Lower lobe of right lung (tissue), 2 donors: ENCODE measurements around the gene CORO6. TPM values are rescaled to one million over a fixed set of nuclear protein-coding genes. Genes with fewer than 3 reads are reported as not detected.
A peak's percentile ranks its signal among the peaks of the same experiment; 100 is the strongest.

Source experiments
- ATAC-seq, 2 donors: fragments of 200-7000 bp; cut with Tn5 transposase; one replicate each; pipeline ENCODE4 v1.9.1; 2020 to 2022; ENCODE audit warnings: mild to moderate bottlenecking in 2 of 2, moderate library complexity in 2 of 2
- DNase-seq: peaks from one replicate; pipeline ENCODE4 v3.0.0-alpha.2; 2020
- H3K27ac ChIP-seq: fragments of 200-600 bp; one replicate; pipeline ENCODE4 v1.8.0; 2022
- H3K27me3 ChIP-seq: fragments of 200-600 bp; one replicate; pipeline ENCODE4 v1.8.0; 2022; ENCODE audit warnings: low read depth
- H3K36me3 ChIP-seq: fragments of 200-600 bp; one replicate; pipeline ENCODE4 v1.8.0; 2022; ENCODE audit warnings: mild to moderate bottlenecking
- H3K4me1 ChIP-seq: fragments of 200-600 bp; one replicate; pipeline ENCODE4 v1.8.0; 2022
- H3K4me3 ChIP-seq: fragments of 200-600 bp; one replicate; pipeline ENCODE4 v1.8.0; 2022; ENCODE audit warnings: mild to moderate bottlenecking
- H3K9me3 ChIP-seq: fragments of 200-600 bp; one replicate; pipeline ENCODE4 v1.8.0; 2022
- CTCF ChIP-seq: fragments of 200-600 bp; IDR thresholded peaks from one replicate; pipeline ENCODE4 v1.8.0; 2022; ENCODE audit warnings: antibody characterized with exemption, mild to moderate bottlenecking
- intact Hi-C: fragments of 100-400 bp; cut with DNase I; formaldehyde crosslinking; loops from one replicate; pipeline ENCODE4 v1.11.0; 2022
- total RNA-seq: library from RNA; stranded (reverse); fragmentation: NEBNext Ultra II Directional; extraction: Animal tissue kit (Norgen Biotek cat#: 25700); gene quantifications from one replicate; pipeline ENCODE4 v1.2.1, GENCODE V29; 2021
- donor health status: DM: no; HTN: yes; CAD: no; lungs with severe emphysema.

Gene CORO6
- total RNA-seq, 1 donor from 2014 or later: 6.6 TPM

DNA sequence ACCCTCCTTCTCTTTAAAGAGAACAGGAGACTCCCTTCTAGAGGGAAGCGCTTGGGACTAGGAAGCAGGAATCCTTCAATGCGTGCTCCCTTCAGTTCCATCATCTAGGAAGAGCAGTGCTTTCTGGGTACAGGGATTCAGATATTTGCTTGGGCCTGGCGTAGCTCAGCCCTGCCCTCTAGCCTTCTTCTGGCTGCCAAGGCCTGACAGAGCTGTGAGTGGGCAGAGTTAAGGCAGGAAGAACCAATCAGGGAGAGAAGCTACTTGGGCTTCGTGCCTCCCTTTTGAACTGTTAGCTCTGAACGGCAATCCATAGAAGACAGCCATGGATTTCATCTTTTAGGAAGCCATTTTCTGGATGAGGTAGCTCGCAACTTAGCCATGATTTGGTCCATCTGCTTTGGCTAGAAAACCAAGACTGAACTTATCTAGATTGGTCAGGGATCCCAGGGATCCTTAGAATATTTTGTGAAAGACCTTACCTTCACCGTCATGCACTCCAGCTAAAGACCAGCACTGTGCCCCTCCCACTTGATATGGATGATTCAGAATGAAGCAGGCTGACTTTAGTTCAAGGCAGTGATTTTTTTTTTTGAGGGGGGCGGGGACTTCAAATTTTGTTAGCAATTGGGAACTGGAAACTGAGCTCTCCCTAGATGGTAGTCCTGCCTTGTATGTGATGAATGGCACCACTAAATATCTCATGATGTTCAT, 2.5 kb upstream of the CORO6 start:
- Histone ChIP-seq H3K9me3 (no peaks in the 10 kb centered on the region), H3K27me3 (no peaks in the 10 kb centered on the region), H3K27ac (no peak overlapping the region), H3K4me3 (no peak overlapping the region), H3K4me1 (peaks cover 20% of the 10 kb centered on the region), H3K36me3 (peaks cover 22% of the 10 kb centered on the region)
- TF ChIP-seq CTCF: no peak
- intact Hi-C loops: no loop called here
- ATAC-seq (no peak), DNase-seq (no peak)

- DNase-seq (no peak), ATAC-seq (no peak)
- Histone ChIP-seq H3K27me3 (no peaks in the 10 kb centered on the region), H3K4me1 (peaks cover 20% of the 10 kb centered on the region), H3K36me3 (peaks cover 16% of the 10 kb centered on the region), H3K4me3 (no peak overlapping the region), H3K9me3 (no peaks in the 10 kb centered on the region), H3K27ac (no peak overlapping the region)
- intact Hi-C loops: no loop called here
- no peak for TF ChIP-seq CTCF
Observed at GRCh38 chr17:29624586-29624985, 1.9 kb upstream of the CORO6 start.

DNA sequence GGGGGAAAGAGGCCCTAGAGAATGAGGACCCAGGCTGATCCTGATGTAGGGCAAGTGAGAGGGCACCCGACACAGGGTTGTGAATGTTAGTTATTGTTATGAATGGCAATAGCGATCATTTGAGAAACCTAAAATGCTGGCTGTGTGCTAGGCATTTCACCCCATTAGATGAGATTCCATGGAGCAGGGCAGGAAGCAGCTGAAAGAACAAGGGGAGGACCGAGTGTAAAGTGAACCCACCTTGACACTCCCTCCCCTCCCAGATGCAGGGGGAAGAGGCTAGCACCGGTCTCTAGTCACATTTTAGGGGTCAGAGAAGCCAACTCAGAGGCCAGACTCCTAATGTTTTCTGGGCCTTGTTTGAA, 553 bp upstream of the CORO6 start:
- H3K9me3 ChIP-seq: no peaks in the 10 kb centered on the region
- DNase-seq (no peak), ATAC-seq (no peak)
- H3K27ac ChIP-seq: no peak overlapping the region
- peak overlapping the region; percentile 76 for H3K4me3 ChIP-seq
- intact Hi-C loops: no loop called here
- no peak for TF ChIP-seq CTCF
- peaks cover 7% of the 10 kb centered on the region for H3K36me3 ChIP-seq
- H3K27me3 ChIP-seq: no peaks in the 10 kb centered on the region
- H3K4me1 ChIP-seq: peaks cover 20% of the 10 kb centered on the region

DNA sequence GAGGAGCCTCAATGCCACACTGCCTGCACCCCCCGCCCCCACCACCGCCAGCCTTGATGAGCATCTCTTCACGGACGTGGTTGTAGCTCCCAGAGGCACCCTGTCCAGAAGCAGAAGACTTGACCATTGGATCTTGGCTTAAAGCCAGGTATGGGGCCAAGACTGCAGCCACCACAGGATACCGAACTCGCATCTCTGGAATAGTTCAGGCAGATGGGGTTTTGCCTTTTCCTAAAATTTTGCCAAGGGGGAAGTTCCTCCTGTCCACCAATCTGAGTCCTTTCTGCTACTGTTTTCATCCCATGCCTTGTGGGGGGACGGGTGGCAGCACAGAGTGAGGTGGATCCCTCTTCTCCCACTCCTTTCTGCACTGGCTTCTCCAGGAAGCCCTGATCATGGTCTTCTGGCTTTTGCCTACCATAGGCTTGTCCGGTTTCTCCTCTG, 939 bp downstream of the CORO6 start:
- intact Hi-C loops: no loop called here
- Histone ChIP-seq H3K27me3 (peaks cover 2% of the 10 kb centered on the region), H3K4me3 (peak overlapping the region; percentile 76), H3K9me3 (no peaks in the 10 kb centered on the region), H3K4me1 (peaks cover 35% of the 10 kb centered on the region), H3K27ac (no peak overlapping the region), H3K36me3 (no peaks in the 10 kb centered on the region)
- DNase-seq: no peak
- TF ChIP-seq CTCF: no peak
- no peak for ATAC-seq

- H3K27ac ChIP-seq: no peak overlapping the region
- H3K27me3 ChIP-seq: peaks cover 8% of the 10 kb centered on the region
- peaks cover 43% of the 10 kb centered on the region for H3K4me1 ChIP-seq
- H3K9me3 ChIP-seq: no peaks in the 10 kb centered on the region
- no peak for TF ChIP-seq CTCF
- no peak overlapping the region for H3K4me3 ChIP-seq
- DNase-seq: no peak
- intact Hi-C loops: no loop called here
- no peaks in the 10 kb centered on the region for H3K36me3 ChIP-seq
- no peak for ATAC-seq
Observed at GRCh38 chr17:29620779-29621500, 1.8 kb downstream of the CORO6 start.
